Neural crest cell (in vitro differentiated cells): ENCODE results near the gene WDR49. TPM values are rescaled to one million over a fixed set of nuclear protein-coding genes. Genes with fewer than 3 reads are reported as not detected.

ENCODE experiments used
- DNase-seq: peaks from one replicate; pipeline ENCODE4 v3.0.0; 2021; ENCODE audit warnings: low read depth, mixed read lengths, low spot score
- H3K27ac Mint-ChIP-seq: one replicate; pipeline ENCODE4 v1.8.0; 2021; ENCODE audit warnings: mild to moderate bottlenecking, mixed read lengths; ENCODE audit not compliant: unreplicated experiment
- H3K27me3 Mint-ChIP-seq: 2 replicates; pipeline ENCODE4 v1.8.0; 2021; ENCODE audit warnings: low read depth, mild to moderate bottlenecking, mixed read lengths
- H3K36me3 Mint-ChIP-seq: 2 replicates; pipeline ENCODE4 v1.8.0; 2021; ENCODE audit warnings: low read depth, mild to moderate bottlenecking, mixed read lengths
- H3K4me1 Mint-ChIP-seq: 2 replicates; pipeline ENCODE4 v1.8.0; 2021; ENCODE audit warnings: mixed read lengths
- H3K4me3 Mint-ChIP-seq: one replicate; pipeline ENCODE4 v1.8.0; 2021; ENCODE audit warnings: mild to moderate bottlenecking, mixed read lengths
- H3K9me3 Mint-ChIP-seq: 2 replicates; pipeline ENCODE4 v1.8.0; 2021; ENCODE audit warnings: mixed read lengths
- long read RNA-seq: library from polyadenylated mRNA; unstranded; transcript quantifications from one replicate; pipeline ENCODE4 v2.0.0, GENCODE V29; 2020
- total RNA-seq: library from RNA; stranded (reverse); gene quantifications from 2 replicates; pipeline ENCODE4 v1.2.1, GENCODE V29; 2021
- TF ChIP-seq, protein P1 (sequence below): fragments of 200-600 bp; sonication (generic); conservative IDR thresholded peaks from 2 replicates; pipeline ENCODE4 v1.5.0; 2021; ENCODE audit warnings: antibody characterized with exemption, mild to moderate bottlenecking

Gene WDR49
- total RNA-seq, result 3.5 and 5.4 TPM in 2 replicates
- long read RNA-seq, partial matches to known transcripts, result 2 of 16 reads
- long read RNA-seq, other reads (novel, unspliced or antisense), result 14 of 16 reads

DNA sequence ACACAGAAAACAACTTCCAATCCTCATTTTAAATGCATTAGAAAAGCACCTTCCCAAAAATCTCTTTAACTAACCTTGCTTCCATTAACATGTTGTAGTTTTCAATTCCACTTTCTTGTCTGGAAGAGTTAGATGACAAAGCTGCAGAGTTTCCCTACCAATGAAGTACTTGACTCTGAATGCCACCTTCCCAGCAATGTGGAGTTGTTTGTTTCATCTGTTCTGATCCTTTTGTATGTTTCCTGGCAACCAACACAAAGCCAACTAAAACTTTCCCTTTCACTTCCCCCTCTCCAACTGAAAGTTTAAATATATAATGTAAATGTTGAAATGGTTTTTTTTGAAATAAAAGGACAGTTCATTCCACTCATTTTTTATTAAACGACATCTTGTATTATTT is at the start of gene WDR49:
WDR49 (minus strand) TSS at position 183 of the 400 bp plus-strand sequence. CDS start 517 bp downstream, outside the sequence.
- Mint-ChIP-seq H3K4me1 (peaks cover 20% of the 10 kb centered on the region), H3K9me3 (no peaks in the 10 kb centered on the region), H3K27me3 (no peaks in the 10 kb centered on the region), H3K4me3 (peak within 1 kb of the TSS; percentile 32), H3K36me3 (peaks cover 4% of the 10 kb centered on the region), H3K27ac (peak within 1 kb of the TSS; percentile 96)
- DNase-seq, result no peak
- TF ChIP-seq, protein P1, sequence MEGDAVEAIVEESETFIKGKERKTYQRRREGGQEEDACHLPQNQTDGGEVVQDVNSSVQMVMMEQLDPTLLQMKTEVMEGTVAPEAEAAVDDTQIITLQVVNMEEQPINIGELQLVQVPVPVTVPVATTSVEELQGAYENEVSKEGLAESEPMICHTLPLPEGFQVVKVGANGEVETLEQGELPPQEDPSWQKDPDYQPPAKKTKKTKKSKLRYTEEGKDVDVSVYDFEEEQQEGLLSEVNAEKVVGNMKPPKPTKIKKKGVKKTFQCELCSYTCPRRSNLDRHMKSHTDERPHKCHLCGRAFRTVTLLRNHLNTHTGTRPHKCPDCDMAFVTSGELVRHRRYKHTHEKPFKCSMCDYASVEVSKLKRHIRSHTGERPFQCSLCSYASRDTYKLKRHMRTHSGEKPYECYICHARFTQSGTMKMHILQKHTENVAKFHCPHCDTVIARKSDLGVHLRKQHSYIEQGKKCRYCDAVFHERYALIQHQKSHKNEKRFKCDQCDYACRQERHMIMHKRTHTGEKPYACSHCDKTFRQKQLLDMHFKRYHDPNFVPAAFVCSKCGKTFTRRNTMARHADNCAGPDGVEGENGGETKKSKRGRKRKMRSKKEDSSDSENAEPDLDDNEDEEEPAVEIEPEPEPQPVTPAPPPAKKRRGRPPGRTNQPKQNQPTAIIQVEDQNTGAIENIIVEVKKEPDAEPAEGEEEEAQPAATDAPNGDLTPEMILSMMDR, result no peak

DNA sequence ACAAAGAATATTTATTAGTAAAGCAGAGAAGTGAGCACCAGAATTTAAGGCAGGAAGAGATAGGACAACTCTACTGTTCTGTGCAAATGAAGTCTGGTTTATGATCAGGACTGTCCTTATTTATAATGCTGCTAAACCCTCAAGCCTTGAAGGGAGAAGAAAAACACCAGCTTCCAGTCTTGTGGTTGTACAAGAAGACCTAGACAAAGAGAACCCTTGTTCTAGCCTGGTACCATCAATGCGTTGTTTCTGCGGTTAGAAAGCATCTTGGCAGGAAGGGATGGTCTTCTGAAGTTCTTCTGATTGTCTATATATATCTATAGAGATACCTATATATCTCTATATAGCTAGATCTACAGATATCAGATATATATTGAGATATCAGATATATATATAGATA is 47.2 kb upstream of the WDR49 start:
- Mint-ChIP-seq H3K27ac (no peak overlapping the region), H3K27me3 (no peaks in the 10 kb centered on the region), H3K36me3 (peaks cover 14% of the 10 kb centered on the region), H3K4me3 (no peak overlapping the region), H3K9me3 (no peaks in the 10 kb centered on the region), H3K4me1 (no peaks in the 10 kb centered on the region)
- DNase-seq, result no peak
- TF ChIP-seq, protein P1, result no peak

- no peak overlapping the region for H3K27ac Mint-ChIP-seq
- no peaks in the 10 kb centered on the region for H3K27me3 Mint-ChIP-seq
- H3K9me3 Mint-ChIP-seq, result no peaks in the 10 kb centered on the region
- peaks cover 14% of the 10 kb centered on the region for H3K36me3 Mint-ChIP-seq
- H3K4me1 Mint-ChIP-seq, result no peaks in the 10 kb centered on the region
- DNase-seq, result no peak
- TF ChIP-seq, protein P1, result no peak
- no peak overlapping the region for H3K4me3 Mint-ChIP-seq
Measured at GRCh38 chr3:167700046-167700445, 46.3 kb upstream of the WDR49 start.

DNA sequence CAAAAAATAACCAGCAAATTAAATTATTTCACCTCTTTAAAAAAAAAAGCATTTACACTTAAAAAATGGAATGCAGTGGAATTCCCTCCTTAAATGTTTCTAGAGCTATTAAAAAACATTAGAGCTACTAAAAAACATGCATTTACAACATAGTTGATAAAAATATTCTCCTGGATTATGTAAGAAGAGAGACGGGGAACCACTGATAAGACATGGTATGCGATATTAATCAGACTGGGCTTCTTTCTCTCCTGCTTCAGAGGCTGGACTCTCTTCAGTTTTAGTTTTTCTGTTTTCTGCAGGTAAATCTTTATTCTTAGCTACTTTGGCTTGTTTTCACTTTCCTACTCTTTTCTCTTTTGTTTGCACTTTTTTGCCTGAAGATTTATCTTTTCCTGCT is 40.4 kb upstream of the WDR49 start:
- TF ChIP-seq, protein P1, result no peak
- peaks cover 11% of the 10 kb centered on the region for H3K36me3 Mint-ChIP-seq
- H3K4me3 Mint-ChIP-seq, result no peak overlapping the region
- H3K27me3 Mint-ChIP-seq, result no peaks in the 10 kb centered on the region
- no peaks in the 10 kb centered on the region for H3K9me3 Mint-ChIP-seq
- H3K27ac Mint-ChIP-seq, result no peak overlapping the region
- DNase-seq, result no peak
- H3K4me1 Mint-ChIP-seq, result no peaks in the 10 kb centered on the region

DNA sequence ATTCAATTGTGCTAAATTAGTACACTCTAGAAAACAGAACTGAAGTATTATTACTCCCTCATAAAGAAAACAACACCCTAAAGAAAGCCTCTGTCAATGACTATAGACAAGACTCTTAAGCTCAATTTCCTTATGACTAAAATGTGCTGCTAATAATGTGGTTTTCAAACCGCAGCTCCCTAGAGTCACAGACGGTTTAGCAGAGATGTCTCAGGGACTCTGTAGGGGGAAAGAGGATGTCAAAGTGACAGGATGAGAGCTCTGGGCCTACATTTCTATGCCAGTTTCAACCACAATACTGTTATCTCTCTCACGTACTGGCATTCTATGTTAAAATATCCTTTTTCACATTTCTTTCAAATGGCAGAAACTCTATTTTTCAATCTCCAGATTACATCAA is 37.6 kb upstream of the WDR49 start:
- Mint-ChIP-seq H3K4me3 (no peak overlapping the region), H3K36me3 (peaks cover 11% of the 10 kb centered on the region), H3K4me1 (no peaks in the 10 kb centered on the region), H3K27me3 (no peaks in the 10 kb centered on the region), H3K9me3 (no peaks in the 10 kb centered on the region), H3K27ac (no peak overlapping the region)
- TF ChIP-seq, protein P1, result no peak
- no peak for DNase-seq
